Heart right ventricle (tissue), 16 donors: Measurements from ENCODE around the gene ELFN2. TPM values are rescaled to one million over a fixed set of nuclear protein-coding genes. Genes with fewer than 3 reads are reported as not detected.

ENCODE experiments used
- ATAC-seq, 8 donors: fragments of 200-7000 bp; cut with Tn5 transposase; one replicate each; pipeline ENCODE4 v1.9.1; 2020; ENCODE audit warnings: mild to moderate bottlenecking in 8 of 8, moderate library complexity in 8 of 8, moderate number of reproducible peaks in 1 of 8
- DNase-seq, 2 donors: peaks; one replicate each; pipeline ENCODE4 v3.0.0-alpha.2; 2020
- H3K27ac ChIP-seq, 10 donors: fragments of 200-600 bp; sonication (generic) in 2 of 10; one replicate each; pipeline versions ENCODE4 v1.5.0 to v1.8.0; 2020 to 2022; ENCODE audit warnings: mild to moderate bottlenecking in 3 of 10
- H3K27me3 ChIP-seq, 7 donors: fragments of 200-600 bp; one replicate each; pipeline ENCODE4 v1.8.0; 2021 to 2022; ENCODE audit warnings: mild to moderate bottlenecking in 2 of 7
- H3K36me3 ChIP-seq, 9 donors: fragments of 200-600 bp; sonication (generic) in 1 of 9; one replicate each; pipeline versions ENCODE4 v1.5.0 to v1.8.0; 2020 to 2022; ENCODE audit warnings: mild to moderate bottlenecking in 2 of 9
- H3K4me1 ChIP-seq, 9 donors: fragments of 200-600 bp; sonication (generic) in 1 of 9; one replicate each; pipeline versions ENCODE4 v1.5.0 to v1.8.0; 2020 to 2022; ENCODE audit warnings: mild to moderate bottlenecking in 4 of 9
- H3K4me3 ChIP-seq, 10 donors: fragments of 200-600 bp; sonication (generic) in 2 of 10; one replicate each; pipeline versions ENCODE4 v1.5.0 to v1.8.0; 2020 to 2022; ENCODE audit warnings: mild to moderate bottlenecking in 7 of 10, moderate library complexity in 2 of 10
- H3K9me3 ChIP-seq, 11 donors: fragments of 200-600 bp in 10 of 11; sonication (generic) in 2 of 11; one replicate each; pipeline versions ENCODE4 v1.5.0 to v1.8.0; 2013 to 2022; ENCODE audit warnings: mild to moderate bottlenecking in 2 of 11, control low read depth in 1 of 11, moderate library complexity in 1 of 11
- CTCF ChIP-seq, 9 donors: fragments of 200-600 bp; sonication (generic) in 2 of 9; IDR thresholded peaks; one replicate each; pipeline versions ENCODE4 v1.5.0 to v1.8.0; 2021 to 2022; ENCODE audit warnings: antibody characterized with exemption in 9 of 9, mild to moderate bottlenecking in 5 of 9, moderate library complexity in 1 of 9
- WGBS, 2 donors: extraction: QIAGEN DNeasy Blood & Tissue Kit; methylation state at CpG; one replicate each; pipeline ENCODE4 v1.1.7; 2013; ENCODE audit warnings: inconsistent platforms in 1 of 2; 5-methylcytosine and 5-hydroxymethylcytosine counted together
- intact Hi-C, 10 donors: fragments of 100-400 bp; cut with DNase I; formaldehyde crosslinking; loops; one replicate each; pipeline versions ENCODE4 v1.11.1 to v1.14.2; 2022
- polyA plus RNA-seq, 2 donors: library from polyadenylated mRNA; stranded (reverse); fragments of 200-250 nt; gene quantifications; one replicate each; pipeline ENCODE4 v1.2.3, GENCODE V29; 2013
- total RNA-seq, 10 donors: library from RNA; stranded (reverse); fragmentation: NEBNext Ultra II Directional in 3 of 10; extraction: Animal tissue kit (Norgen Biotek cat#: 25700) in 3 of 10; gene quantifications; one replicate each; pipeline versions ENCODE4 v1.2.1 to v1.2.4, GENCODE V29; 2021 to 2023
- donor health status: Arrhythmogenic right ventricular cardiomyopathy.
- donor health status: ischemic (EF 13 %, LVEDD 7.1; RV severe dilation, severe dysfunction).
- donor health status: healthy with polysubstance abuse.
- donor health status: DM: no; HTN: yes; CAD: no.
- donor health status: DM: no; HTN: no; CAD: no.
- donor health status: ischemic (EF 25% LVEDD 6.9; RV normal size, moderate dysfunction).
- donor health status: ischemic (EF 25% LVEDD 5.7; RV mildly dilated, moderate dysfunction).
- donor health status: healthy.
- donor health status: DM: yes; HTN: yes; CAD: no.
- donor health status: Ischemic cardiomyopathy.
- donor health status: ischemic (EF 35%, LVEDD 5.7; RV mildly dilated, moderate dysfunction).
- donor health status: nonischemic (EF 11% LVEDD 7.7; RV severe dilation, severe dysfunction).
- donor health status: DM: yes; HTN: yes; CAD: no.
- donor health status: PGD.
- donor health status: ischemic (EF 29% LVEDD 5.4; RV normal size, mild dysfunction).
- donor health status: nonischemic (EF 23%, LVEDD 6.1; RV moderate dilation, normal function).

The ELFN2 gene
- total and polyA plus RNA-seq, 12 donors, result under 0.01 to 0.21 (median 0.05) TPM; not detected in 4

GRCh38 chr22:37419969-37420685, 7.2 kb downstream of the ELFN2 start:
- 1 to 2% methylated on average over 43 to 70 of the region's 70 CpGs for WGBS, 2 donors
- peak in 1 of 8 donors; percentile 21 for ATAC-seq
- Histone ChIP-seq H3K27me3 (peaks cover 16 to 98% (median 86%) of the 10 kb centered on the region in 7 donors), H3K4me1 (peaks cover 0 to 25% (median 10%) of the 10 kb centered on the region in 9 donors), H3K4me3 (peak overlapping the region in 8 of 10 donors; percentile 10 to 44 (median 30)), H3K27ac (no peak overlapping the region), H3K9me3 (no peaks in the 10 kb centered on the region), H3K36me3 (no peaks in the 10 kb centered on the region)
- no peak for TF ChIP-seq CTCF (IDR thresholded peaks at IDR 0.05)
- no peak for DNase-seq
- intact Hi-C loops, result loop anchor here in 3 of 10 donors (10.0 kb wide), 2 partner anchors 95 to 105 kb away; no protein-coding TSS in a partner anchor

DNA sequence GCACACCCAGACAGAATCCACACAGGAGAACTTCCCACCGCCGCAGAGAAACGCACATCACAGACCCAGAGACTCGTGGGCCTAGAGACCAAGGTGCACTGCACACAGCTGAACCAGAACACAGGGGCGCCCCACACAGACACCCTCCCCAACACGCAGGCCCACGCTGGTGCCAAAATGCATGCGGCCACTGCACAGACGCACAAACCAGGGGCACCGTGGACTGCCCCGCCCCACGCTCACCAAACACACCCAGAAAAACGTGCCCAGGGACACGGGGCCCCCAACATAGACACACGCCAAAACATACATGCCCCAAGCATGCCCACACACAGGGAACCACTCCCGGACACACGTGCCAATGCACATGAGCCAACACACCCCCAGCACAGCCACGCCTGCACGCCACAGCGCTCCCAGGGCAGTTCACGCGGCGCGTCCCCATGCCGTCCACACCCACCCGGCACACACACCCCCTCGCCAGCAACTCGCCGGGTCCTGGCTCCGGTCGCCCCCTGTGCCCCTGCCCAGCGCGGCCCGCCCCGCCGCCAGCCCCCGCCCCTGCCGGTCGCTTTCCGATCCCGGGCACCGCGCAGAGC, 7.8 kb downstream of the ELFN2 start:
- H3K4me1 ChIP-seq, result peaks cover 0 to 25% (median 10%) of the 10 kb centered on the region in 9 donors
- H3K9me3 ChIP-seq, result no peaks in the 10 kb centered on the region
- DNase-seq (no peak), ATAC-seq (no peak)
- intact Hi-C loops, result no loop called here
- 13 to 18% methylated on average over 43 of the region's 43 CpGs for WGBS, 2 donors
- peak overlapping the region in 8 of 10 donors; percentile 10 to 44 (median 30) for H3K4me3 ChIP-seq
- H3K27ac ChIP-seq, result no peak overlapping the region
- H3K27me3 ChIP-seq, result peaks cover 16 to 98% (median 85%) of the 10 kb centered on the region in 7 donors
- TF ChIP-seq CTCF (IDR thresholded peaks at IDR 0.05), result no peak
- no peaks in the 10 kb centered on the region for H3K36me3 ChIP-seq

DNA sequence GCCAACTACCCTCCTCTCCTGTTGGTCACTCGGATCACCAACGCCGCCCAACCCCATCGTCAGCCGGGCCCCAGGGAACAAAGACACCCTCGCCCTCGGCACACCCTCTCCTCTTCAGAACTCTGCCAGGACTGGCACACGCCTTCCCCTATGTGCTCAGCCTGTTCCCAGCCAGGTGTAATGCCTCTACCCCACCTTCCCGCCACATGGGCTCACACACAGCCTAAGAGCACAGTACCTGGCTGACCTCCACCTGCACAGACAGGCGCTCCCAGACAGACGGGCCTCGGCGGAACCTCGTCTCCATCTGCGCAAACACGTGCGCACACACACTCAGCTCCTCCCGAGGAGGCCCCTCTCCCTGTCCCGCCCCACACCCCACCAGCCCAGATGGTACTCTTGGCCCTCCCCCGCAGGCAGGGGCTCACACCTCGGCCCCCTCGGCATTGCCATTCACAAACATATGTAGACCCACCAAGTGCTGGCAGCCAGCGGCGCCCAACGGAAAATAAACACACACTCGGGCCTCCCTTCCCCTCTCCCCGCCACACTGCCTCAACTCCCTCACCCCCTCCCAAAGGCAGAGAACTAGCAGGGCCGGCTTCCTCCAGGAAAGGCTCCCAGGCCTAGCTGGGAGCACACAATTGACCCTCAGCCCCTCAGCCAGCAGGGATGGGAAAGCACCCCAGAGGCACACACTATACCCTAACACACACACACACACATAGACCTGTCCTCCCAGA, 8.5 kb downstream of the ELFN2 start:
- H3K27me3 ChIP-seq, result peaks cover 16 to 97% (median 87%) of the 10 kb centered on the region in 7 donors
- DNase-seq (no peak), ATAC-seq (no peak)
- no peaks in the 10 kb centered on the region for H3K9me3 ChIP-seq
- no peak overlapping the region for H3K27ac ChIP-seq
- no peak for TF ChIP-seq CTCF (IDR thresholded peaks at IDR 0.05)
- H3K4me3 ChIP-seq, result no peak overlapping the region
- 39 to 42% methylated on average over 28 of the region's 28 CpGs for WGBS, 2 donors
- intact Hi-C loops, result no loop called here
- peaks cover 0 to 25% (median 10%) of the 10 kb centered on the region in 9 donors for H3K4me1 ChIP-seq
- H3K36me3 ChIP-seq, result no peaks in the 10 kb centered on the region

GRCh38 chr22:37417677-37418348, 9.5 kb downstream of the ELFN2 start:
- Histone ChIP-seq H3K36me3 (no peaks in the 10 kb centered on the region), H3K27me3 (peaks cover 16 to 98% (median 77%) of the 10 kb centered on the region in 7 donors), H3K4me3 (no peak overlapping the region), H3K4me1 (peaks cover 0 to 25% (median 10%) of the 10 kb centered on the region in 9 donors), H3K27ac (no peak overlapping the region), H3K9me3 (no peaks in the 10 kb centered on the region)
- WGBS, 2 donors, result 57 to 62% methylated on average over 8 of the region's 8 CpGs
- intact Hi-C loops, result no loop called here
- no peak for ATAC-seq
- no peak for TF ChIP-seq CTCF (IDR thresholded peaks at IDR 0.05)
- DNase-seq, result no peak
